Brain microvascular endothelial cell (primary cell): ENCODE data around the gene SERPINA6.

Experiments used
- DNase-seq: peaks from one replicate; pipeline ENCODE4 v3.0.0-alpha.2; 2020
- H3K27ac ChIP-seq: fragments of 250-450 bp; sonication (Bioruptor Pico); 2 replicates; pipeline ENCODE4 v1.5.1; 2020; ENCODE audit warnings: mild to moderate bottlenecking, moderate library complexity
- H3K27me3 ChIP-seq: fragments of 250-450 bp; sonication (Bioruptor Pico); replicated peaks from 2 replicates; pipeline ENCODE4 v1.5.1; 2020; ENCODE audit warnings: mild to moderate bottlenecking
- H3K36me3 ChIP-seq: fragments of 250-450 bp; sonication (Bioruptor Pico); replicated peaks from 2 replicates; pipeline ENCODE4 v1.5.1; 2020; ENCODE audit warnings: mild to moderate bottlenecking
- H3K4me3 ChIP-seq: 2 replicates; pipeline ENCODE4 v1.5.1; 2011; ENCODE audit warnings: low read depth, mild to moderate bottlenecking, control low read depth, low read length, moderate library complexity
- in situ Hi-C: cut with HindIII; loops from 2 replicates; pipeline ENCODE4 v1.10.0; 2017; ENCODE audit warnings: low sequenced_read_pairs, low pct_ligation_motif_present
- TF ChIP-seq, protein P1 (sequence below): IDR thresholded peaks from 2 replicates; pipeline ENCODE4 v1.5.1; 2011; ENCODE audit warnings: low read depth, mild to moderate bottlenecking, moderate library complexity, low read length, control low read depth, inconsistent platforms; ENCODE audit errors: missing control alignments

The SERPINA6 gene

DNA sequence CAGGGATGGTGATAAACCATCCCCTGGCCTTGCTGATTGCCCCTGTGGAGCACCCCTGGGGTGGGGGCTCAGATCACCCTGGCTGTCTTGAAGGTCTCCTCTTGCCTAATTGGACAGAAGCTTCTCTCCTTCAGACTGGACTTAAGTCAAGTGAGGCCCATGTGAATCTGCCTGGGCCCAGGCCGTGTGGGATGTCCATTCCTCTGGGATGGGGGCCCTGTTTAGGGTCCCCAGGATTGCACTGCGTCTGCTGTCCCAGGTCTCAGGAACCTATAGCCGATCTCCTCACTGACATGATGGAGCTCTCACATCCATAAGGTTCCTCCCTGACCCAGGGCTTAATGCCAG is 45.1 kb upstream of the SERPINA6 start:
- in situ Hi-C loops: no loop called here
- Histone ChIP-seq H3K27ac (no peak overlapping the region), H3K4me3 (no peak overlapping the region), H3K36me3 (no peaks in the 10 kb centered on the region), H3K27me3 (no peaks in the 10 kb centered on the region)
- TF ChIP-seq, protein P1, sequence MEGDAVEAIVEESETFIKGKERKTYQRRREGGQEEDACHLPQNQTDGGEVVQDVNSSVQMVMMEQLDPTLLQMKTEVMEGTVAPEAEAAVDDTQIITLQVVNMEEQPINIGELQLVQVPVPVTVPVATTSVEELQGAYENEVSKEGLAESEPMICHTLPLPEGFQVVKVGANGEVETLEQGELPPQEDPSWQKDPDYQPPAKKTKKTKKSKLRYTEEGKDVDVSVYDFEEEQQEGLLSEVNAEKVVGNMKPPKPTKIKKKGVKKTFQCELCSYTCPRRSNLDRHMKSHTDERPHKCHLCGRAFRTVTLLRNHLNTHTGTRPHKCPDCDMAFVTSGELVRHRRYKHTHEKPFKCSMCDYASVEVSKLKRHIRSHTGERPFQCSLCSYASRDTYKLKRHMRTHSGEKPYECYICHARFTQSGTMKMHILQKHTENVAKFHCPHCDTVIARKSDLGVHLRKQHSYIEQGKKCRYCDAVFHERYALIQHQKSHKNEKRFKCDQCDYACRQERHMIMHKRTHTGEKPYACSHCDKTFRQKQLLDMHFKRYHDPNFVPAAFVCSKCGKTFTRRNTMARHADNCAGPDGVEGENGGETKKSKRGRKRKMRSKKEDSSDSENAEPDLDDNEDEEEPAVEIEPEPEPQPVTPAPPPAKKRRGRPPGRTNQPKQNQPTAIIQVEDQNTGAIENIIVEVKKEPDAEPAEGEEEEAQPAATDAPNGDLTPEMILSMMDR: no peak
- DNase-seq: no peak

DNA sequence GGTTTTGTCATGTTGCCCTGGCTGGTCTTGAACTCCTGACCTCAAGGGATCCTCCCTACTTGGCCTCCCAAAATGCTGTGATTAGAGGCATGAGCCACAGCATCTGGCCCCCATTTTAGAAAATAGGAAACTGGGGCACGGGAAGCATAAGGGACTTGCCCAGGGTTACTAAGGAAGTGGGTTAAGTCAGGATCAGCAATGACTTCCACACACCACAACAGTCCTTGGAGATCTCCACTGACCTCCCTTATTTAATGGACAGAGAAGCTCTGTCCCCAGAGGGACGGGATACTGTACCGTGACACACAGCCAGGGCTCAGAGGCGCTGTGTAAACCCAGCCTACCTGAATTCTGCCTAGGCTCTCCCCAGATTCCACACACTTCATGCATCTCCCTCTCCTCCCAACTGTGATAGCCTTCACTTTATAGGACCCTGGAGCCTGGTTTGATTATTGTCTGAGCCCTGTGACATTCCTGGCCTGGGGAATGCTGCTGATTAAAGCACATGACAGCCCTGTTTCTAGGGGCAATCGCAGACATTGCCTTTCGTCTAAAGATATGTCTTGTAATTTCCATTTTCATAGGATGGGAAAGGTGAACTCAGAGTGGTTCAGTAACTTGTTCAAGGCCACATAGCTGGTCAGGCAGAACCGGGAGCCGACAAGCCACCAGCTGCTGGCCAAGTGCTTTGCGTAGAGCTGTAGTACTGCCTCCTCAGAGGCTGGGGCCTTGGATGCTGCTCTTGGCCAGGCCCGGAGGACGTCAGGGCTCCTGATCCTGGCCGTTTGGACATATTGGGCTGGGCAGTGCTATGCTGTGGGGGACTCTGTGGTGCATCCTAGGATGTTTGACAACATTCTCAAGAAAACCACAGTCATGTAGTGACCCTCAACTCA is 44.5 kb upstream of the SERPINA6 start:
- in situ Hi-C loops: no loop called here
- no peak overlapping the region for H3K4me3 ChIP-seq
- H3K27me3 ChIP-seq: no peaks in the 10 kb centered on the region
- TF ChIP-seq, protein P1: no peak
- H3K27ac ChIP-seq: no peak overlapping the region
- H3K36me3 ChIP-seq: no peaks in the 10 kb centered on the region
- DNase-seq: no peak

DNA sequence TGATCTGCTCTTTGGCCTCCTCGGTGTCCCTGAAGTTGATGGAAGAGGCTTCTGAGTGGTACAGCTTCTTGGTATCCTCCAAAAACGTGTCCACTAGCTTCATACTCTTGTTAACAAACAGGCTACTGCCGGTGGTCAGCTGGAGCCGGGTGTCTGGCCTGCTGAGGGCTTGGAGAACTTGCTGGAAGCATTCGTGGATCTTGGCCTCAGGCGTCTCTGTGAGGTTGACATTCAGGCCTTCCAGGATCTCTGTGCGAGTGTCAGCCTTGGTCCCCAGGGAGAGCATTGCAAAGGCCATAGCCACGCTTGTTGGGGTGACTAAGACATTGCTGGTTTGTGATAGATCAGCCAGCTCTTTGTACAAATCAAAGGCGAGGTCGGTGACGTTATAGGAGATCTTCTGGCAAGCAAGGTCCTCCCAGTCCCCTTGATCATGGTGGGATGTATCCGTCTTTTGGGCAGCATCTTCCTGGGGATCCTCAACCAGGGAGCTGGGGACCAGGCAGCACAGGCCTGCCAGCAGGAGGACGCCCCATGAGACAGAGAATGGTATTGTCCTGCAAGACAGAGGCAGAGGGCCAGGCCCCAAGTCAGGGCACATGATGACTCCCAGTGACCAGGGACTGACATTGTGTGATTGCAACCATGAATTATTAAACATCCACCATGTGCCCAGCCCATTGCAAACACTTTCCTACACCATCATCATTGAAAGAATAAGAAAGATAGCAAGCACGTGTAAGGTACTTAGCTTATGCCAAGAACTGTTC is 43.2 kb upstream of the SERPINA6 start, which contains the start of gene SERPINA2:
Gene SERPINA2, minus strand, starts transcription at position 553 of the 770 bp plus-strand sequence.
- H3K27me3 ChIP-seq: no peaks in the 10 kb centered on the region
- no peak for DNase-seq
- H3K4me3 ChIP-seq: no peak within 1 kb of the TSS
- no peak within 1 kb of the TSS for H3K27ac ChIP-seq
- in situ Hi-C loops: no loop called here
- H3K36me3 ChIP-seq: no peaks in the 10 kb centered on the region
- TF ChIP-seq, protein P1: no peak

DNA sequence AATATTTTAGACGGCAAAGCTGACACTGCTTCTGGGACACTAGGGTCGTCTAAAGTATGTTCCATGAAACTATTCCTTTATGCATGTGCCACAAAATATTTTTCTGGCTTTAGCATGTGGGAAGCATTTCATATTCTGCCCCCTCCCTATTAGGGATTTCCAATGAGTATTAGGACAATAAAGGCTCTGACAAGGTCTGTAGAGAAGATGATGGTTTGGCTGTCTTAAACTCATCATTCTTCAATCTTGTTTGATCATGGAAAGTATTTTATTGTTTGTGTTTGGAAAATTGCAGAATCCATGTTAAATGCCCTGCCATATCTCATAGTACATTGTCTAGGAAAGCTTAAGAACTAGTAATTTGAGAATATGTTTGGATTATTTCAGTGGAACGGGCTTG is 42.5 kb upstream of the SERPINA6 start:
- H3K27ac ChIP-seq: no peak overlapping the region
- DNase-seq: no peak
- H3K36me3 ChIP-seq: no peaks in the 10 kb centered on the region
- H3K4me3 ChIP-seq: no peak overlapping the region
- TF ChIP-seq, protein P1: no peak
- in situ Hi-C loops: no loop called here
- no peaks in the 10 kb centered on the region for H3K27me3 ChIP-seq

DNA sequence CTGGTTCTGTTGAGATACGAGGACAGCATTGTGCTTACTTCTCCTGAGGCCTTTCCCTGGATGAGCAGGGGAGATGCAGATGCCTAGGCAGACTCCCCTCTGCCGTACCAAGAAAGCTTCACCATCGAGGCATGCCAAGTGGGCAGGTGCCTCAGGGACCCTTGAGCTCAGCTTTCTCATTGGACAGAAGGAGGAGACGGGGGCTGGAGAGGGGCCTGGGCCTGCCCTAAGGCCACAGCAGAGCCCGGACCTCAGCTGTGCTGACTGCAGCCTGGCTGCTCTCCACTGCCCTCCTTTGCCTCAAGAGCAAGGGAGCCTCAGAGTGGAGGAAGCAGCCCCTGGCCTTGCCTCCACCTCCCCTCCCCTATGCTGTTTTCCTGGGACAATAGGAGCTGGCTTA is 41.8 kb upstream of the SERPINA6 start:
- Histone ChIP-seq H3K36me3 (no peaks in the 10 kb centered on the region), H3K27ac (no peak overlapping the region), H3K27me3 (no peaks in the 10 kb centered on the region), H3K4me3 (no peak overlapping the region)
- no peak for DNase-seq
- TF ChIP-seq, protein P1: no peak
- in situ Hi-C loops: no loop called here
